Activated CD8-positive, alpha-beta memory T cell treated with anti-CD3 and anti-CD28 coated beads for 36 hours (primary cell): ENCODE data around the gene SP4. TPM values are rescaled to one million over a fixed set of nuclear protein-coding genes. Genes with fewer than 3 reads are reported as not detected.
"Not testable (repeated sequence)": the region's sequence is repeated elsewhere in the genome, so short reads cannot be mapped to it uniquely, and the experiment has no call there.

Source experiments
- CTCF ChIA-PET: fragments of 350-600 bp; sonication (Branson Sonifier 250); formaldehyde crosslinking; loops from one replicate; lab custom pipeline; 2021; ENCODE audit warnings: antibody characterized with exemption; lab: Charles Lee
- POLR2A ChIA-PET: fragments of 350-600 bp; sonication (Branson Sonifier 250); formaldehyde crosslinking; loops from one replicate; lab custom pipeline; 2021; ENCODE audit warnings: antibody characterized with exemption; lab: Charles Lee
- total RNA-seq, 2 experiments: library from RNA; stranded (reverse); gene quantifications; one replicate each; pipeline ENCODE4 v1.2.3, GENCODE V29; 2021

SP4 gene
- total RNA-seq, 2 experiments from 2014 or later = 20.8 to 21.0 TPM

DNA sequence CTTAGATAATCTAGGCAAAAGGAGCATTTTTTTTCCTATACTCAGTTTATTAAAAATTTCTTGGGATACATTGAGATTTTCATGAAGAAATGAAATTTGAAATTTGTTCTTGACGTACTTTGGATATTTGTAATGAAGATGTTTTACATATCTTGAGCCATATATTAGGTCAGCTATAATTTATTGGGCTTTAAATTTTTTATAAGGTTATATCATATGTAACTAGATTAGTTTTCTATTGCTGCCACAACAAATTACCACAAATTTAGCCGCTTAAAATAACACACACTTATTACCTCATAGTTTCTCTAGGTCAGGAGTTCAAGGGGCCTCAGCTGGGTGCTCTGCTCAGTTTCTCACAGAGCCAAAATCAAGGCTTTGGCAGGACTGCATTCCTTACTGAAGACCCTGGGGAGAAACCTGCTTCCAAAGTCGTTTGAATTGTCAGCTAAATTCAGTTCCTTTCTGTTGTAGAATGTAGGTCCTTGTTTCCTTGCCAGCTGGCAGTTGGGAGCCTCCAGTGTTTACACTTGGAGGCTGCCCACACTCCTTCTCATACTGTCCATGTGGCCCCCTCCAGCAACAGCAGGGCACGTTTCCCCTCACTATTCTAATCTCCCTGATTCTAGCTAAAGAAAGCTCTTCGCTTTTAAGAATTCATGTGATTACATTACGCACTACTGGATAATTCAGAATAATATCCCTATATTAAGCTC is 72.4 kb downstream of the SP4 start:
- POLR2A ChIA-PET = no interaction called here
- CTCF ChIA-PET = no interaction called here

DNA sequence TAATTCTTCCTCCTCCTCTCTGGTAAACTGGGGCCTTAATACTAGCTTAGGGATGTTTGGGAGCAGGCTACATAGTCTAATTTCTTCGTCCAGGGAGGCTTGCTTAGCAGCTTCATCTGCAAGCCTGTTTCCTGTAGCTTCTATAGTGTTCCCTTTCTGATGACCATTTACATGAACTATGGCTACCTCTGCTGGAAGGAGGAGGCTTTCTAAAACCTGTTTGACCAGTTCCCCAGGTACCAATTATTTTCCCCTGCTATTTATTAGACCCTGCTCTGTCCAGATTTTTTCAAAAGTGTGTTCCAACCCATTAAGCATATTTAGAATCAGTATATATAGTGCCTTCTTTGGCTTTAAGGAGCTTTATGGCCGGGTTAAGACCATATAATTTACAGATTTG is 76.1 kb downstream of the SP4 start:
- ChIA-PET POLR2A (no interaction called here), CTCF (no interaction called here)

DNA sequence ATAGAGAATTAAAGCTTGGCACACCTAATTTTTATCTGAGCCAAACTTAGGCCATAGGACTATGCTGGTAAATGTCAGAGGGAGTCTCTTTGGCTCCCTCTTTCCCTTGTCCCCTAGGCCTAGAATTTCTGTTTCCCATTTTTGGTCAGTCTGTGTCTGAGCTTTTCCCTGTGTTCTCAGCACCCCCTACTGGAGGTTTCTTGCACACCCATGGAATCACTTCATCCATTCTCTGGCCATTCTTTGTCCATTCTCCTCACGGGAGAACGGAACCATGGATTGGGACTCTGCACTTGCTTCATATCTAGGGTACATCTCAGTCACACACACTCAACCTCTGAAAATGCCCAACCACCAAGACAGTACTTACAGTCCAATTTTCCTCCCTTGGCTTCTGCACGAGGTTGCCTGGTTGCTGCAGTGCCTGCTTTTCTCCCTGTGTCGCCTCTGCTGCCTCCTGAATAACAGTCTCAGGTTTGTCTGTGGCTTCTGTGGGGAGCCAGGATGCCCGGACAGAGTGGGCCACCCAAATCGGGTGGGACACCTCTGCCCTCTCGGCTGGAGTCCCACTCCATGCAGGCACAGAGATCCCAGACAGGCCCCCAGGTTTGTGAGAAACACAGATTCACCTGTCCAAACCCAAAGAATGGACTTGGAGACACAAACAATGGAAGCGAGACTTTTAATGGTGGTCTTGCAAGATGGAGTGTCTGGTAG is 79.9 kb downstream of the SP4 start:
- CTCF ChIA-PET = no interaction called here
- POLR2A ChIA-PET = no interaction called here

DNA sequence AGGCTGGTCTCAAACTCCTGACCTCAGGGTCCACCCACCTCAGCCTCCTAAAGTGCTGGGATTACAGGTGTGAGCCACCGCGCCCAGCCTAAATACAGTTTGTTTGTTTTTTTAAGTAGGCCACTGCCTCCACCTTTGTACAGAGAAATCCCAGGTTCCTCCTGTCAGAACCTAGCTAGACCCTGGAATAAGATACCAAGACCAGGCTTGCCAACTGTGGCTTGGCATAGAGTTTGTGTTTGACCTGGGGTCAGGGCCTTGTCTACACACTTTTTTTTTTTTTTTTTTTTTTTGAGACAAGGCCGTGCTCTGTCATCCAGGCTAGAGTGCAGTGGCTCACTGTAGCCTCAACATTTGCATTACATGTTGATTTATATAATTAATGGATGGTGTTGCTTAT is 80.7 kb downstream of the SP4 start:
- ChIA-PET CTCF (no interaction called here), POLR2A (no interaction called here)

DNA sequence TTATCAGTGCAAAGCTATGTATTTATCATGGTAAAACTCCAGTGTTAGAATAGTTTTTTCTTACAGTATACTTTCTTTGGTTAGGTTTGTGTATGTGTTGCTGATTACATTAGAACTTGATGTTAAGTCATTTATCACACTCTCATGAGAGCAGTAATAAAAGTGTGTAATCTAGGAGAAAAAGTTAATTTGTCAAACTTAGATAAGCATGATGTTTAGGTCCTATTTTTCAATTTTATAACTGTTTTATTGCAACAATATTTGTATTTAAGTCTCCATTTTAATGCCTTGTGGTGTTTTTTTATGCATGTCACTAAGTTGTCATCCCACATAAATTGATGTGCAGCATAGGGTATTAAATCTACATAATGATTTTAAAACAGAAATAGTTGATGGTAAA is 86.2 kb downstream of the SP4 start:
- ChIA-PET POLR2A (no interaction called here), CTCF (no interaction called here)

DNA sequence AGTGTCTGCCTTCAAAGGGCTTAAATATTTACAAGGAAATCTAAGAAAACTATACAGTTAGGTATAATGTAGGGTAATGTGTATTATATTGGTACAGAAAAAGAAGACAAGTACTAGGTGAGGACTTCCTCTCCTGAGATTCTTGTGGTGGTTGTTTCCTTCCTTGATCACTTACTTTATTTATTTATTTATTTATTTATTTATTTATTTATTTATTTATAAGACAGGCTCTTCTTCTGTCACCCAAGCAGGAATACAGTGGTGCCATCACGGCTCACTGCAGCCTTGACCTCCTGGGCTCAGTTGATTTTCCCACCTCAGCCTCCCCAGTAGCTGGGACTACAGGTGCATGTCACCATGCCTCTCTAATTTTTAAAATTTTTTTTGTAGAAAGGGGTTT is 96.8 kb downstream of the SP4 start:
- CTCF ChIA-PET = no interaction called here
- POLR2A ChIA-PET = no interaction called here

DNA sequence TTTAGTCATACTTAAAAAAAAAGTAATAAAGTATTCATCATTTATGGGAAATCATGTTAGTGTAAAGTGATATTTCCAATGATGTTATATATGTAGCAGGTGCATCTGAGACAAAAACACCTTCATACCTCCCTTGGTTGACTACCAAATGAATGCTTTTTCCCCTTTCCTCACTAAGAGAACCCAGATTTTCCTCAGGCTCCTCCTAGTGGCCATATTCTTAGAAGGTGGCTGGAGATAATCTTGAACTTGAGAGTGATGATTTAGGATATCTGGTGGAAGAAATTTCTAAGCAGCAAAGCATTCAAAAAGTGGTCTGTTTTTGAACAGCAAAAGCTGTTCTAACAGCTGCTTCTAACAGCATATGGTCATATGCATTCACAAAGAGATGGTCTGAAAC is 98.1 kb downstream of the SP4 start:
- CTCF ChIA-PET = no interaction called here
- POLR2A ChIA-PET = no interaction called here

DNA sequence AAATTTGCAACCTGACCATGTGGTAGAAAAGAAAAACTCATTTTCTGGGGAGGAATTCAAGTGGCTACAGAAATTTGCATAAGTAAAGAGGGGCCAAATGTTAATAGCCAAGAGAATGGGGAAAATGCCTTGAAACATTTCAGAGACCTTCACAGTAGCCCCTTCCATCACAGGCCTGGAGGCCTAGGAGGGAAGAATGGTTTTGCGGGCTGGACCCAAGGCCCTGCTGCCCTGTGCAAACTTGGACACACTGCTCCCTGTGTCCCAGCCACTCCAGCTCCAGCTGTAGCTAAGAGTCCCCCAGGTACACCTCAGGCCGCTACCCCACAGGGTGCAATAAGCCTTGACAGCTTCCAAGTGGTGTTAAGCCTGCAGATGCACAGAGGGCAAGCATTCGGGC is 98.6 kb downstream of the SP4 start:
- CTCF ChIA-PET = no interaction called here
- POLR2A ChIA-PET = no interaction called here

DNA sequence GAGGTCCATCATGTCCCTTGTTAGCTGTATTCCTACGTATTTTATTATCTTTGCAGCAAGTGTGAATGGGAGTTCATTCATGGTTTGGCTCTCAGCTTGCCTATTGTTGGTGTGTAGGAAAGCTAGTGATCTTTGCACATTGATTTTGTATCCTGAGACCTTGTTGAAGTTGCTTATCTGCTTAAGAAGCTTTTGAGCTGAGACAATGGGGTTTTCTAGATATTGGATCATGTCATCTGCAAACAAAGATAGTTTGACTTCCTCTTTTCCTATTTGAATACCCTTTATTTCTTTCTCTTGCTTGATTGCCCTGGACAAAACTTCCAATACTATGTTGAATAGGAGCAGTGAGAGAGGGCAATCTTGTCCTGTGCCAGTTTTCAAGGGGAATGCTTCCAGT is 104.6 kb downstream of the SP4 start:
- CTCF ChIA-PET = not testable (repeated sequence)
- POLR2A ChIA-PET = interaction anchor here (0.6 kb wide), 1 partner anchor 1465 kb away, joined by 5 read pairs; no protein-coding TSS in a partner anchor

DNA sequence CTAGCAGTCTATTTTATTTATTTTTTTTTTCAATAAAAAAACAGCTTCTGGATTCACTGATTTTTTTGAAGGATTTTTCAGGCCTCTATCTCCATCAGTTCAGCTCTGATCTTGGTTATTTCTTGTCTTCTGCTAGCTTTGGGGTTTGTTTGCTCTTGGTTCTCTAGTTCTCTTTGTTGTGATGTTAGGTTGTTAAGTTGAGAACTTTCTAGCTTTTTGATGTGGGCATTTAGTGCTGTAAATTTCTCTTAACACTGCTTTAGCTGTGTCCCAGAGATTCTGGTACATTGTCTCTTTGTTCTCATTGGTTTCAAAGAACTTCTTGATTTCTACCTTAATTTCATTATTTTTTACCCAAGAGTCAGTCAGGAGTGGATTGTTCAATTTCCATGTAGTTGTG is 105.8 kb downstream of the SP4 start:
- CTCF ChIA-PET, POLR2A ChIA-PET: not testable (repeated sequence)

DNA sequence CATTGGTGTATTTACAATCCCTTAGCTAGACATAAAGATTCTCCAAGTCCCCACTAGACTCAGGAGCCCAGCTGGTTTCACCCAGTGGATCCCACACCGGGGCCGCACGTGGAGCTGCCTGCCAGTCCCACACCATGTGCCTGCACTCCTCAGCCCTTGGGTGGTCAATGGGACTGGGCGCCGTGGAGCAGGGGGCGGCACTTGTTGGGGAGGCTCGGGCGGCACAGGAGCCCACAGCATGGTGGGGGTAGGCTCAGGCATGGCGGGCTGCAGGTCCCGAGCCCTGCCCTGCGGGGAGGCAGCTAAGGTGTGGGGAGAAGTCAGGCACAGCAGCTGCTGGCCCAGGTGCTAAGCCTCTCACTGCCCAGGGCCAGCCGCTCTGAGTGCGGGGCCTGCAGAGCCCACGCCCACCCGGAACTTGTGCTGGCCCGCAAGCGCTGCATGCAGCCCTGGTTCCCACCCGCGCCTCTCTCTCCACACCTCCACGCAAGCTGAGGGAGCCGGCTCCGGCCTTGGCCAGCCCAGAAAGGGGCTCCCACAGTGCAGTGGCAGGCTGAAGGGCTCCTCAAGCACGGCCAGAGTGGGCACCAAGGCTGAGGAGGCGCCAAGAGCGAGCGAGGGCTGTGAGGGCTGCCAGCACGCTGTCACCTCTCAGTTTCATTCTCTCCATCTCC is 108.7 kb downstream of the SP4 start:
- CTCF ChIA-PET, POLR2A ChIA-PET: not testable (repeated sequence)

DNA sequence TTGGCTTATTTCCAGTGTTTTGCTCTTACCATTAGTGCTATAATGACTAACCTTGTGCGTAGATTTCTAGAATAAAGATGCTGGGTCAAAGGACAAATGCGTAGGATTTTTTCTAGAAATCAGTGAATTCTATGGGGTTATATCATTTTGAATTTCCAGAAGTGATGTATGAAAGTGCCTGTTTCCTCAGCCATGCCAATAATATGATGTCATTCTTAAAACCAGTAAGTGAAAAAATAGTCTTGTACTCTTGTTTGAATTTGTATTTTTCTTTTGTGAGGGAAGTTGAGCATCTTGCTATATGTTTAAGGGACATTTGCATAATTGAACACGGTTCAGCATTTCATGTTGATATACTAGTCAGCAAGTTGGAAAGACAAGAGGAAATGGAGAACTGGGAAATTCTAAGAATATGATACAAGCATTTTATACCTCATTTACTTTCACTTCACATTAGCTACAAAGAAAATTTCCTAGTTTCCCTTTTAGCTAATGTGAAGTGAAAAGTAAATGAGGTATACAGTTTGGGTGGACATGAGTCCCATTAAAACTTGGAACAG is 111.1 kb downstream of the SP4 start:
- CTCF ChIA-PET = no interaction called here
- POLR2A ChIA-PET = no interaction called here

DNA sequence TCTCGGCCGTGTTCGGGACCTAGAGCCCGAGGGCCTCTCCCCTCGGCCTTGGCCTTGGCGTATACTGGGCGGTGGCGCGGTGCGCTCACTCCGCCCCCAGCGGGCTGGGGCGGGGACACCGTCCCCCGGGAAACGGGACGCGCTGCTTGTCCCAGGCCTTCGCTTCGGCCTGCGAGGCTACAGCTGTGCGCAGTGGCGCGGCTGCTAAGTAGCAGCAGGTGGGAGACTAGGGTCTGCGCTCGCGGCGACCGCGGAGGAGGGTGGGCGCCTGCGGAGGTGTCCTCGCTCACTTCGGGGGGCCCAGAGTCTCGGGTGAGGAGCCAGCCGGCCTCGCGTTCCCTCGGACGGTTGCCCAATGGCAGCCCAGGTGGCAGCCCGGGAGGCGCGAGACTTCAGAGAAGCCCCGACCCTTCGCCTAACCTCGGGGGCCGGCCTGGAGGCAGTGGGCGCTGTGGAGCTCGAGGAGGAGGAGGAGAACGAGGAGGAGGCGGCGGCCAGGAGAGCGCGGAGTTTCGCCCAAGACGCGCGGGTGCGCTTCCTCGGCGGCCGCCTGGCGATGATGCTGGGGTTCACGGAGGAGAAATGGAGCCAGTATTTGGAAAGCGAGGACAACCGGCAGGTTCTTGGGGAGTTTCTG is 115.1 kb downstream of the SP4 start, which contains the start of gene DNAH11:
Gene DNAH11 (plus strand): TSS at position 149 of the 637 bp plus-strand sequence. CDS start 207 bp downstream, at position 356.
- ChIA-PET CTCF (no interaction called here), POLR2A (no interaction called here)

DNA sequence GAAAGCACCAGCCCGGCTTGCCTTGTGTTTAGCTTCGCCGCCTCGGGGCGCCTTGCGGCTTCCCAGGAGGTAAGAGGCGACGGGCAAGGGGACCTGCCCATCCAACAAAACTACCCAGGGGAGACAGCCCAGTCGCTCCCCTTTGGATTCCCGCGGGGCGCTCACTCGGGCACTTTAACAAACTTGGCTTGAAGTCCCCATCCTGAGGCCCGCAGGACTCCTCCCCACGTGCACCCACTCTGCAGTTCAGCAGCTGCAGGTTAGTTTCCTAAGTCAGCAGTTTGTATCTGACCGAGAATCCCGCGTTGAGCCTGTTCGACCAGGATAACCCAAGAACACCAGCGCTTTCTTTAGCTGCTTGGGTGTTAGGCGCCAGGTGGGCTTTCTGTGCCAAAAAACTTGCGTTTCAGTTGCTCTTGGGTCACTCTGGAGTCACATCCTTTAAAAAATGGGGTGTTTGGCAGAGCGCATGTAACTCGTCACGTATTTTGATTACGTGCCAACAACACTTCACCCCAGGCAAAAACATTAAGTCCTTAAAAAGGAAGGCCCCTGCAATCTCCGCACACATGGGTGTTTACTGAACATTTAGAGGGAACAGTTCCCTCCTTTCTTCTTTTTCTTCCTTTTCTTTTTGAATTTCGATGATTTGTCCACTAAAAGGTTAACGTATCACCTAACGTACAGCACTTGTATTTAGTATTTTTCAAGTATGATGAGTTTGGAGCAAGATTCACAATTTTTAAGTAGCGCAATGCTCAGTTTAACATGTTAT is 115.8 kb downstream of the SP4 start:
- CTCF ChIA-PET = no interaction called here

DNA sequence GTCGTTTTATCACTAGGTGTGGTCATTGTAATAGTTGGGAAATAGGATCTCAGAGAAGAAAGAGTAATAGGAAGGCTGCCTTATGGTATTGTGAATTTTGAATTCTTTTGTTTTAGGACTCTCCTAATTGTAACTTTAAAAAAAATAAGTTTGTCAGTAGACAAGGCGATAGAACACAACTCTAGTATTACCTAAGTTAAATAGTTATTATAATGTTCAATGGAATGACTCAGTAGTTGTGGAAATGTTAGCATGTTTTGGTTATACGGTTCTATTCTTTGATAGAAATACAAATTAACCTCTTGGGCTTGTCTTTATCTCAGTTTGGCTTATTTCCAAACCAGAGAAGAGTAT is 116.4 kb downstream of the SP4 start:
- POLR2A ChIA-PET = no interaction called here
- CTCF ChIA-PET = no interaction called here

More for the DNA sequence above, 115.8 kb downstream of the SP4 start:
- POLR2A ChIA-PET = no interaction called here

DNA sequence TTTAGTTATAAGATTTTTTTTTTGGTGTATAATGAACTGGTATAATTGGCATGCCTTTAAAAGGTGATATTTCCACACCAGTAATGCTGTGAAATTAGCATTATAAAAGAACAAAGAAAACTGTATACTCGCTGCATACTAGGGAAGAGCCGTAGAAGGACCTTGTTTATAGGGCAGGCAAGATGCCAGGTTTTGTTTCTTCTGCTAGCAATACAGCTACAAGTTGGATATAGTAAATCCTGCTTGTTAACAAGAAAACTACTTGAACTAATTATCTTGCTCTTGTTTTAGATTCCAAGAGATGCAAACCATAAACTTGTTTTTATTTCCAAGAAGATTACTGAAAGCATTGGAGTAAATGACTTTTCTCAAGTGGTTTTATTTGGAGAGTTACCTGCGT is 116.8 kb downstream of the SP4 start:
- ChIA-PET CTCF (no interaction called here), POLR2A (no interaction called here)

DNA sequence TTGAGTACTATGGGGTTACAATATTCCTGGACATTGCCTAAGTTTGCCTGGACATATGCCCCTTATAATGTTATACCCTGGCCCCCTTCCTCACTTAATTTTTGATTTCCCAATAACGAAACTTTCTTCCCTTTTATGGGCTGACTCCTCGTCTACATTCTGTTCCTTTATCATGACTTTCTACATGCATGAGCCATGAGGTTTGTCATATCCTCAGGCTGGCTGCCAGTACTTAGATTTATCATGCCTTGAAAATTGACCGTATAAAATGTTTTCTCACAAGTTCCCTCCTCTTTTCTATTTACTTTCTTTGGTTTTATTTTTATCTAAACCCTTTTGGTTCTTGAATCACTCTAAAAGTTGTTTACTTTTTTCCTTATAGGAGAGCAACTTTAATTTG is 119.6 kb downstream of the SP4 start:
- ChIA-PET POLR2A (no interaction called here), CTCF (no interaction called here)

DNA sequence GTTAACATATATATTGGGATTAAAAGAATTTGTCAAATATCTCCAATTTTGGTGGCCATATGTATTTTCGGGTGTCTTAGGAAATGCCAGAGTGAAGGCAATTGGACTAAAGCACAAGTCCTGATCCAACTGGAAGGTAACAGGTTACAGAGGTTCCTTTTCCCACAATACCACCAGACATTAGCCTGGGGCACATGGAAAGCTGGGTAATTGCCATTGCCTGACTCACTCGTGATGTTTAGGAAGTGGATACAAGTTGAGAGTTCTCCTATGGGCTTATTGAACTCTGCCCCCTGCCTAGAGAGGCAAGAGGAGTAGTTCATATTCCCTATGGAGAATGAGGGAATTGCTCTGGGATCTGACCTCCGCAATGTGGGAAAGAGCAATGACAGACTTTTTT is 120.6 kb downstream of the SP4 start:
- CTCF ChIA-PET = no interaction called here
- POLR2A ChIA-PET = no interaction called here

DNA sequence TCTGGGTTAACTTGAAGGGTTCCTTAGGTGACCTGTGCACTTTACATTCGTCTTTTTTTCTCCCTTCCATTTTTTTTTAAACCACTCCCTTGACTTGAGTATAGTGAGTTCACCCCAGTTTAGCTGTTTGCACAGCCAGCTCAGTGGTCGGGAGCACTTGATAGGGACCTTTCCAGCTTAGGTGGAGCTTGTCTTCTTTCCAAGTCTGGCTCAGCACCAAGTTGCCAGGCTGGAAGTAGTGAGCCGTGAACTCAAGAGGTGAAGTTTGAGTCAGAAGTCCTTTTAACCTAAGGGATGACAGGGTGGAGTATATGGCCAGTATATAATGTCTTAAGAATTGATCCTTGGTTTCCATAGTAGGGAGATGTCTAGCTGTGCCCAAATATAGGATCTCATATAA is 122.2 kb downstream of the SP4 start:
- POLR2A ChIA-PET = interaction anchor here (0.7 kb wide), 1 partner anchor 451 kb away, joined by 3 read pairs; no protein-coding TSS in a partner anchor
- CTCF ChIA-PET = no interaction called here
